HEK293 (cell line): ENCODE results near the gene SLC30A3.
A peak's percentile ranks its signal among the peaks of the same experiment; 100 is the strongest.

ENCODE experiments used
- GLI2 ChIP-seq: fragments of 450-650 bp; formaldehyde crosslinking; IDR thresholded peaks from 2 replicates; pipeline ENCODE4; 2017; ENCODE audit warnings: missing biosample characterization, missing genetic modification characterization, low read depth, borderline replicate concordance
- GLIS1 ChIP-seq: fragments of 450-650 bp; formaldehyde crosslinking; IDR thresholded peaks from 2 replicates; pipeline ENCODE4 v1.5.1; 2016; ENCODE audit warnings: missing biosample characterization, missing genetic modification characterization
- KLF10 ChIP-seq: fragments of 450-650 bp; IDR thresholded peaks from 2 replicates; pipeline ENCODE4 v1.5.1; 2018; ENCODE audit warnings: missing biosample characterization, mild to moderate bottlenecking, missing genetic modification characterization
- REPIN1 ChIP-seq: fragments of 450-650 bp; formaldehyde crosslinking; IDR thresholded peaks from 2 replicates; pipeline ENCODE4 v1.5.1; 2017; ENCODE audit warnings: missing biosample characterization, missing genetic modification characterization, low read depth
- SCRT2 ChIP-seq: fragments of 450-650 bp; formaldehyde crosslinking; IDR thresholded peaks from 2 replicates; pipeline ENCODE4 v1.5.1; 2016; ENCODE audit warnings: missing biosample characterization, missing genetic modification characterization
- SP3 ChIP-seq: fragments of 450-650 bp; formaldehyde crosslinking; IDR thresholded peaks from 2 replicates; pipeline ENCODE4 v1.5.1; 2016; ENCODE audit warnings: missing biosample characterization, missing genetic modification characterization
- TSHZ1 ChIP-seq: fragments of 450-650 bp; formaldehyde crosslinking; IDR thresholded peaks from 2 replicates; pipeline ENCODE4 v1.5.1; 2016; ENCODE audit warnings: missing biosample characterization, missing genetic modification characterization, borderline replicate concordance
- ZBTB11 ChIP-seq: fragments of 450-650 bp; formaldehyde crosslinking; conservative IDR thresholded peaks from 2 replicates; pipeline ENCODE4 v1.5.1; 2016; ENCODE audit warnings: low read depth, missing biosample characterization, missing genetic modification characterization
- ZBTB20 ChIP-seq: fragments of 450-650 bp; formaldehyde crosslinking; IDR thresholded peaks from 2 replicates; pipeline ENCODE4 v1.5.1; 2016; ENCODE audit warnings: missing biosample characterization, missing genetic modification characterization
- ZBTB48 ChIP-seq: fragments of 450-650 bp; formaldehyde crosslinking; IDR thresholded peaks from 2 replicates; pipeline ENCODE4 v1.5.1; 2016; ENCODE audit warnings: missing biosample characterization, missing genetic modification characterization
- ZBTB7A ChIP-seq: fragments of 450-650 bp; formaldehyde crosslinking; IDR thresholded peaks from 2 replicates; pipeline ENCODE4 v1.5.1; 2016; ENCODE audit warnings: low read depth, missing biosample characterization, missing genetic modification characterization
- ZEB2 ChIP-seq: fragments of 450-650 bp; formaldehyde crosslinking; IDR thresholded peaks from 2 replicates; pipeline ENCODE4 v1.5.1; 2016; ENCODE audit warnings: missing biosample characterization, missing genetic modification characterization
- ZFHX2 ChIP-seq: fragments of 450-650 bp; formaldehyde crosslinking; conservative IDR thresholded peaks from 2 replicates; pipeline ENCODE4 v1.5.1; 2016; ENCODE audit warnings: missing biosample characterization, missing genetic modification characterization
- ZNF202 ChIP-seq: fragments of 450-650 bp; formaldehyde crosslinking; IDR thresholded peaks from 2 replicates; pipeline ENCODE4 v1.5.1; 2016; ENCODE audit warnings: missing biosample characterization, missing genetic modification characterization, borderline replicate concordance
- ZNF311 ChIP-seq: fragments of 450-650 bp; formaldehyde crosslinking; IDR thresholded peaks from 2 replicates; pipeline ENCODE4 v1.5.1; 2017; ENCODE audit warnings: missing biosample characterization, missing genetic modification characterization, borderline replicate concordance
- ZNF324 ChIP-seq: fragments of 450-650 bp; formaldehyde crosslinking; IDR thresholded peaks from 2 replicates; pipeline ENCODE4 v1.5.1; 2016; ENCODE audit warnings: missing biosample characterization, missing genetic modification characterization
- ZNF341 ChIP-seq: fragments of 450-650 bp; formaldehyde crosslinking; IDR thresholded peaks from 2 replicates; pipeline ENCODE4; 2016; ENCODE audit warnings: low read depth, missing biosample characterization, missing genetic modification characterization
- ZNF391 ChIP-seq: fragments of 450-650 bp; formaldehyde crosslinking; IDR thresholded peaks from 2 replicates; pipeline ENCODE4 v1.5.1; 2016; ENCODE audit warnings: low read depth, missing biosample characterization, missing genetic modification characterization, borderline replicate concordance
- ZNF394 ChIP-seq: fragments of 450-650 bp; formaldehyde crosslinking; IDR thresholded peaks from 2 replicates; pipeline ENCODE4 v1.5.1; 2016; ENCODE audit warnings: missing biosample characterization, missing genetic modification characterization, mild to moderate bottlenecking, moderate library complexity, borderline replicate concordance
- ZNF555 ChIP-seq: fragments of 450-650 bp; formaldehyde crosslinking; conservative IDR thresholded peaks from 2 replicates; pipeline ENCODE4 v1.5.1; 2017; ENCODE audit warnings: missing biosample characterization, mild to moderate bottlenecking, missing genetic modification characterization, inconsistent platforms
- ZNF610 ChIP-seq: fragments of 450-650 bp; formaldehyde crosslinking; IDR thresholded peaks from 2 replicates; pipeline ENCODE4 v1.5.1; 2016; ENCODE audit warnings: missing biosample characterization, missing genetic modification characterization, borderline replicate concordance
- ZNF76 ChIP-seq: fragments of 450-650 bp; formaldehyde crosslinking; IDR thresholded peaks from 2 replicates; pipeline ENCODE4; 2016; ENCODE audit warnings: low read depth, missing biosample characterization, missing genetic modification characterization, borderline replicate concordance

The SLC30A3 gene

DNA sequence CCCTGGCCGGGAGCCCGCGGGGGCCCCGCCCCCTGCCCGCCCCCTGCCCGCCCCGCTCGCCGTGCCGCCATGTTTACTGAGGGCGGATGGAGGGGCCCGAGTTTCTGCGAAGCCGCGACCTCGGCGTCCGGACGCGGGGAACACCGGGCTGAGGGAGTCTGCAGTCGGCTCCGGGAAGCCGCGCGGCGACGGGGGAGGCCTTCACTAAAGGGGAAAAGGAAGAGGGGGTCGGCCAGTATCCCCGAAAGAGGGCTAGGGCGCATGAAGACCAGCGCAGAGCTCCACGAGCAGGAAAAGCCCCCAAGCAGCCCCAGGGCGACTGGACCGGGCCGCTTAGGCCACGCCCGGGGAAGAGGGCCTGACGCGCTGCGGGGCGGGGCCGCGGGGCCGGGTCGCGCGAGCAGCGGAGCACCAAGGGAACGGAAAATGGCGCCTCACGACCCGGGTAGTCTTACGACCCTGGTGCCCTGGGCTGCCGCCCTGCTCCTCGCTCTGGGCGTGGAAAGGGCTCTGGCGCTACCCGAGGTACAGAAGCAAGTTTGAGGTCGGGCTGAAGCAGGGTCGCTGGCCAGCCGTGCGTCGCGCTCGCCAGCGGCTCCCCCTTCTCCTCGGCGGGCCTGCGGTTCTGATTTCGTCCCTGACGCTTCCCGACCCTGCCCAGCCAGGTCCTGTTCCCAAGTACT is 50.8 kb downstream of the SLC30A3 start, which contains the start of the genes ATRAID and SLC5A6 (continued):
- peak; percentile 84 for TF ChIP-seq ZBTB48 (tag by site-specific recombination)
- peak; percentile 92 for TF ChIP-seq ZBTB11 (tag by site-specific recombination)
- peak; percentile 90 for TF ChIP-seq KLF10 (tag by site-specific recombination)
- no peak for TF ChIP-seq GLI2 (tag by site-specific recombination)
- peak; percentile 83 for TF ChIP-seq ZEB2
- peak; percentile 92 for TF ChIP-seq ZNF76 (tag by site-specific recombination)
- no peak for TF ChIP-seq ZNF311
- peak; percentile 5; the same call in 1 of the 2 replicates for TF ChIP-seq GLIS1 (tag by site-specific recombination)
- TF ChIP-seq ZNF341 (tag by site-specific recombination), result no peak
- peak; percentile 97 for TF ChIP-seq SP3 (tag by site-specific recombination)
- TF ChIP-seq SCRT2 (tag by site-specific recombination), result no peak
- peak; percentile 66; the same call in 1 of the 2 replicates for TF ChIP-seq ZNF324
- TF ChIP-seq REPIN1 (tag by site-specific recombination), result 0 out of 2 replicates have a peak, but pooled peaks have one; percentile 11
- TF ChIP-seq ZNF391 (tag by site-specific recombination), result no peak
- TF ChIP-seq ZNF610 (tag by site-specific recombination), result no peak
- no peak for TF ChIP-seq ZNF202 (tag by site-specific recombination)
- TF ChIP-seq TSHZ1 (tag by site-specific recombination), result no peak
- 0 out of 2 replicates have a peak, but pooled peaks have one; percentile 16 for TF ChIP-seq ZBTB7A (tag by site-specific recombination)
- peak; percentile 96 for TF ChIP-seq ZBTB20
- no peak; the same call in 1 of the 2 replicates for TF ChIP-seq ZNF394 (tag by site-specific recombination)
- TF ChIP-seq ZNF555, result no peak
- no peak for TF ChIP-seq ZFHX2 (tag by site-specific recombination)
- TF ChIP-seq, all 188 proteins: peak for 40
